Chondrocyte (in vitro differentiated cells): ENCODE measurements around the gene PREX1. TPM values are rescaled to one million over a fixed set of nuclear protein-coding genes. Genes with fewer than 3 reads are reported as not detected.

ENCODE experiments used
- DNase-seq: peaks from one replicate; pipeline ENCODE4 v3.0.0; 2021; ENCODE audit warnings: mixed read lengths, low spot score
- H3K27ac Mint-ChIP-seq: one replicate; pipeline ENCODE4 v1.8.0; 2021; ENCODE audit warnings: mild to moderate bottlenecking, moderate library complexity, mixed read lengths; ENCODE audit not compliant: unreplicated experiment
- H3K27me3 Mint-ChIP-seq: 2 replicates; pipeline ENCODE4 v1.8.0; 2021; ENCODE audit warnings: low read depth, mixed read lengths
- H3K36me3 Mint-ChIP-seq: 2 replicates; pipeline ENCODE4 v1.8.0; 2021; ENCODE audit warnings: low read depth, mixed read lengths
- H3K4me1 Mint-ChIP-seq: 2 replicates; pipeline ENCODE4 v1.8.0; 2021; ENCODE audit warnings: low read depth, mild to moderate bottlenecking, mixed read lengths
- H3K4me3 Mint-ChIP-seq: one replicate; pipeline ENCODE4 v1.8.0; 2021; ENCODE audit warnings: mild to moderate bottlenecking, moderate library complexity, mixed read lengths; ENCODE audit not compliant: unreplicated experiment
- H3K9me3 Mint-ChIP-seq: 2 replicates; pipeline ENCODE4 v1.8.0; 2021; ENCODE audit warnings: low read depth, mixed read lengths
- total RNA-seq: library from RNA; stranded (reverse); gene quantifications from 3 replicates; pipeline ENCODE4 v1.2.1, GENCODE V29; 2021
- TF ChIP-seq, protein P1 (sequence below): fragments of 200-600 bp; sonication (generic); IDR thresholded peaks from 2 replicates; pipeline ENCODE4 v1.5.0; 2021; ENCODE audit warnings: antibody characterized with exemption, mild to moderate bottlenecking, moderate library complexity

The PREX1 gene
- total RNA-seq, 1 donor from 2014 or later = 3.0 TPM

DNA sequence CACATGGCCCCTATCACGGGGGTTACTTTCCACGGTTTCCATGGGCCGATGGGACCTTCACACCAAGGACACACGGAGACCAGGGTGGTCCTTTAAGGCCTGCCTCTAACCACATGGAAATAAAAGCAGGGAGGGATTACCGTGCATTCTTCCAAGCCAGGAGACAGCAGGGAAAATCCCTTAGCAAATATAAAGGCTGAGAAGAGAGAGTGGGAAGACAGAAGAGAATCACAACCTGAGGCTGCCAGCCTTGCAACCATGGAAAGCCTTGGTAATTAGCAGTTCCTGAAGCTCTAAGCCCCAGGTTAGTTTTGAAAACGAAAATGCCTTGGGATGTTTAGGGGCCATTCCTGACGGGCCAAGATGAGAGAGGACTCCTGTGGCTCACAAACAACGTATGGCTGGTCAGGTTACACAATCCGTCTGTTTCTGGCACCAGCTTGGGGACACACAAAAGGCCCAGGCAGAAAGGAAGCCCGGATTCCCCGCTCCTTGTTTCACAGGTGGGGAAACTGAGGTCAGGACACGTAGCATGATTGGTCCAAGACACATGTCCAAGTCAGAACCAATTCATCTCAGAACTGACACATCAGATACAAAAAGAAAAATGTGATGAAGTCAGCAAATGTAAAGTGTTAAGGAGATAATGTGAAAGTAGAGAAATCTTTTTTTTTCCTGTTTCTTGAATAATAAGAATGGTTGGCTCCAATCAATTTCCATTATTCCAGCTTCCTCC is 2.8 kb downstream of the PREX1 start:
- H3K27ac Mint-ChIP-seq = no peak overlapping the region
- DNase-seq = no peak
- H3K4me3 Mint-ChIP-seq = no peak overlapping the region
- no peaks in the 10 kb centered on the region for H3K36me3 Mint-ChIP-seq
- H3K4me1 Mint-ChIP-seq = peaks cover 32% of the 10 kb centered on the region
- TF ChIP-seq, protein P1, sequence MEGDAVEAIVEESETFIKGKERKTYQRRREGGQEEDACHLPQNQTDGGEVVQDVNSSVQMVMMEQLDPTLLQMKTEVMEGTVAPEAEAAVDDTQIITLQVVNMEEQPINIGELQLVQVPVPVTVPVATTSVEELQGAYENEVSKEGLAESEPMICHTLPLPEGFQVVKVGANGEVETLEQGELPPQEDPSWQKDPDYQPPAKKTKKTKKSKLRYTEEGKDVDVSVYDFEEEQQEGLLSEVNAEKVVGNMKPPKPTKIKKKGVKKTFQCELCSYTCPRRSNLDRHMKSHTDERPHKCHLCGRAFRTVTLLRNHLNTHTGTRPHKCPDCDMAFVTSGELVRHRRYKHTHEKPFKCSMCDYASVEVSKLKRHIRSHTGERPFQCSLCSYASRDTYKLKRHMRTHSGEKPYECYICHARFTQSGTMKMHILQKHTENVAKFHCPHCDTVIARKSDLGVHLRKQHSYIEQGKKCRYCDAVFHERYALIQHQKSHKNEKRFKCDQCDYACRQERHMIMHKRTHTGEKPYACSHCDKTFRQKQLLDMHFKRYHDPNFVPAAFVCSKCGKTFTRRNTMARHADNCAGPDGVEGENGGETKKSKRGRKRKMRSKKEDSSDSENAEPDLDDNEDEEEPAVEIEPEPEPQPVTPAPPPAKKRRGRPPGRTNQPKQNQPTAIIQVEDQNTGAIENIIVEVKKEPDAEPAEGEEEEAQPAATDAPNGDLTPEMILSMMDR = no peak
- H3K27me3 Mint-ChIP-seq = no peaks in the 10 kb centered on the region
- no peaks in the 10 kb centered on the region for H3K9me3 Mint-ChIP-seq

DNA sequence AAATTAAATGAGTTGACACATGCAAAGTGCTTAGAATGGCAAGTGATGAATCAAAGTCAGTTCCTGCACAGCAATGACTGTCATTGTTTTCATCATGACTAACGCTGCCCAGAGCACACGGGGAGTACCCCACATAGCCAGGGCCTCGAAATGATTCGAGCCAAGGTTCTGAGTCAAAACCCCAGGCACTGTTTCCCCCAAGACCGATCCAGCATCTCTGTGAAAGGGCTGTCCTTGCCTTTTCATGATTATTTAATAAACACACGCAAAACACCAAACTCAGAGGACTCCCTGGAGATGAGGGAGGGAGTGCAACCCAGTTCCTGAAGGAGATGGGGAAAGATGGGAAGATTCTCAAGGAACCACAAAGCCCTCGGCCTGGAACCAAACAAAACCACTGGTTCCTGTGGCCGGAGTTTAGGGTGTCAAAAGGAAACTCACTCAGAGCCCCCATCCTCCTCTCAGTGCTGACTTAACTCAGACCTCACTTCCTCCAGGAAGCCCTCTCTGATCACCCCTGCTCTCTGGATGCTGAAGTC is 3.8 kb downstream of the PREX1 start:
- peaks cover 3% of the 10 kb centered on the region for H3K27me3 Mint-ChIP-seq

DNA sequence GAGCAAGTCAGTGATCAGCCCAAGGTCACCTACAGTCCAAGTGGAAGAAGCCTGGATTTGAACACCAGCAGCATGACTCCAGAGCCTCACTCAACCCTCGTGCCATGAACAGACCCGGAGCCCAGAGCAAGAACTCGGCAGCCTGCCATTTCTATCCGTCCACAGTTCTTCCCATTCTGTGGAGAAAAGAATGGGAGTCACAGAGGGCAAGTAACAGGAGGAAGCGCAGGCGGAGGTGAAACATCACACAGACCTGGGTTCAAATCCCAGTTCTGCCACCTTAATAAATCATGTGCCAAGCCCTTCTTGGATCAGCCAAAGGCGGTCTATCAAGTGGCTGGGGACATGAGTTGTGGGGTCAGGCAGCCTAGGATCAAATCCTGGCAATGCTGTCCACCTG is 4.3 kb downstream of the PREX1 start:
- H3K27me3 Mint-ChIP-seq = peaks cover 3% of the 10 kb centered on the region

More for the DNA sequence above, 3.8 kb downstream of the PREX1 start:
- H3K4me3 Mint-ChIP-seq = no peak overlapping the region
- H3K36me3 Mint-ChIP-seq = no peaks in the 10 kb centered on the region
- TF ChIP-seq, protein P1 = no peak
- DNase-seq = no peak
- peaks cover 32% of the 10 kb centered on the region for H3K4me1 Mint-ChIP-seq
- no peak overlapping the region for H3K27ac Mint-ChIP-seq
- H3K9me3 Mint-ChIP-seq = no peaks in the 10 kb centered on the region

DNA sequence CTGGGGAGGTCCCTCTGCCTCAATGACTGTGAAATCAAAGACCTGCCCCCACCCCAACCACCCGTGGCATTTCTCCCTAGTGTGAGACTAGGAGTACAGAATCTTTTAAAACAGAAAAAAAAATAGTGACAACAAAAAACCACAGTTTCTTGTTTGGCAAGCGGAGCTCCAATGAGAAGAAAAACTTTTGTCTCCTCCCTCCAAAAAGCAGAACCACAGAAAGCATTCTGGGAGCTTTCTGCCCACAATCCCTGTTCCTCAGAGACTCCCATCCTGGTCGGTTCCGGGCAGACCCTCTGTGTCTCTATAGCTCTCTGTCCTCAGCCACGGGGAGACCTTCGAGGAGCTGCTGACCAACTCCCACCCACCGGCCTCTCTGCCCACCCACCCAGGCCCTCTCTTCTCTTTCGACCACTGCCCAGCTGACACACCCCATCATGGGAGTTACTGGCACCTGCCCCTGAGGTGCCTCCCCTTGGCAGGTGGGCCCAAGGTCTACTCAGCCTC is 4.9 kb downstream of the PREX1 start:
- peaks cover 26% of the 10 kb centered on the region for H3K4me1 Mint-ChIP-seq
- peaks cover 3% of the 10 kb centered on the region for H3K27me3 Mint-ChIP-seq
- H3K4me3 Mint-ChIP-seq = no peak overlapping the region
- no peaks in the 10 kb centered on the region for H3K9me3 Mint-ChIP-seq
- no peak overlapping the region for H3K27ac Mint-ChIP-seq
- no peaks in the 10 kb centered on the region for H3K36me3 Mint-ChIP-seq
- TF ChIP-seq, protein P1 = no peak
- no peak for DNase-seq

More for the DNA sequence above, 4.3 kb downstream of the PREX1 start:
- TF ChIP-seq, protein P1 = no peak
- peaks cover 26% of the 10 kb centered on the region for H3K4me1 Mint-ChIP-seq
- H3K9me3 Mint-ChIP-seq = no peaks in the 10 kb centered on the region
- H3K27ac Mint-ChIP-seq = no peak overlapping the region
- no peak for DNase-seq
- H3K4me3 Mint-ChIP-seq = no peak overlapping the region
- no peaks in the 10 kb centered on the region for H3K36me3 Mint-ChIP-seq

DNA sequence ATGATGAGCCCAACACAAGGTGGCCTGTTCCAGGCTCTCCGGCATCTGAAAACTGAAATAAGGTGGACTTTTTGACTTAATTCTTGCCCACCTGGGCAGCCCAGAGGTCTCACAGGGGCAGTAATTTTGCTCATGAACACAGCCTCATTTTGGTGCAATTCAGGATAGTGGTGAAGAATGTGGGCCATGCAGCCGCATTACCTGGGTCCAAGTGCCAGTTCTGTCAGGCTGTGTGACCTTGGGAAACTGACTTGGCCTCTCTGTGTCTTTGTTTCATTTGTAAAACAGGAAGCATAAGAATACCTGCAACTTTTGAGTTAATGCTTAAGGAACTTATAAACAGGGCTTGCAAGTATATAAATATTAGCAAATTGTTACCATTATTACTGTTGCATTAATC is 5.6 kb downstream of the PREX1 start:
- Mint-ChIP-seq H3K4me3 (no peak overlapping the region), H3K4me1 (peaks cover 25% of the 10 kb centered on the region)

More for the DNA sequence above, 5.6 kb downstream of the PREX1 start:
- DNase-seq = no peak
- Mint-ChIP-seq H3K9me3 (no peaks in the 10 kb centered on the region), H3K36me3 (no peaks in the 10 kb centered on the region), H3K27me3 (peaks cover 3% of the 10 kb centered on the region), H3K27ac (no peak overlapping the region)
- TF ChIP-seq, protein P1 = no peak
